KMS-11 (cell line): ENCODE measurements around the gene ASS1.

Experiments used
- H2AFZ ChIP-seq: fragments of 200-600 bp; sonication (generic); 2 replicates; pipeline ENCODE4 v1.6.1; 2016; ENCODE audit warnings: antibody characterized with exemption, mixed run types, low read depth
- H3K27ac ChIP-seq: fragments of 200-600 bp; sonication (generic); 2 replicates; pipeline ENCODE4 v1.6.1; 2016; ENCODE audit warnings: mild to moderate bottlenecking, mixed run types
- H3K27me3 ChIP-seq: fragments of 200-600 bp; sonication (generic); 2 replicates; pipeline ENCODE4 v1.6.1; 2017; ENCODE audit warnings: mild to moderate bottlenecking, low read depth, mixed run types, moderate library complexity; ENCODE audit not compliant: insufficient read depth
- H3K36me3 ChIP-seq: fragments of 200-600 bp; sonication (generic); 2 replicates; pipeline ENCODE4 v1.6.1; 2017; ENCODE audit warnings: mild to moderate bottlenecking, mixed run types; ENCODE audit not compliant: insufficient read depth
- H3K4me1 ChIP-seq: fragments of 200-600 bp; sonication (generic); 2 replicates; pipeline ENCODE4 v1.6.1; 2016; ENCODE audit warnings: mild to moderate bottlenecking, low read depth, mixed run types; ENCODE audit not compliant: poor library complexity, severe bottlenecking
- H3K4me2 ChIP-seq: fragments of 200-600 bp; sonication (generic); 2 replicates; pipeline ENCODE4 v1.7.0; 2016; ENCODE audit warnings: mild to moderate bottlenecking, mixed run types
- H3K4me3 ChIP-seq: fragments of 200-600 bp; sonication (generic); IDR thresholded peaks from 2 replicates; pipeline ENCODE4 v1.6.1; 2017; ENCODE audit warnings: low read depth, low read length, mixed read lengths; ENCODE audit not compliant: insufficient read depth
- H3K79me2 ChIP-seq: fragments of 200-600 bp; sonication (generic); 2 replicates; pipeline ENCODE4 v1.6.1; 2016; ENCODE audit warnings: low read depth, mixed run types; ENCODE audit not compliant: insufficient read depth
- H3K9ac ChIP-seq: fragments of 200-600 bp; sonication (generic); 2 replicates; pipeline ENCODE4 v1.6.1; 2016; ENCODE audit warnings: mild to moderate bottlenecking, mixed run types
- H4K20me1 ChIP-seq: fragments of 200-600 bp; sonication (generic); 2 replicates; pipeline ENCODE4 v1.6.1; 2016; ENCODE audit warnings: mild to moderate bottlenecking, mixed run types; ENCODE audit not compliant: insufficient read depth
- TF ChIP-seq, protein P1 (sequence below): fragments of 200-600 bp; sonication (generic); conservative IDR thresholded peaks from 2 replicates; pipeline ENCODE4 v1.6.1; 2017; ENCODE audit warnings: low read depth, mild to moderate bottlenecking, antibody characterized with exemption, low read length, moderate library complexity, mixed read lengths

Gene ASS1

GRCh38 chr9:130488621-130489330 is 44.0 kb downstream of the ASS1 start:
- no peaks in the 10 kb centered on the region for H3K79me2 ChIP-seq
- H3K9ac ChIP-seq, result no peak overlapping the region
- no peak overlapping the region for H3K27ac ChIP-seq
- H2AFZ ChIP-seq, result no peak overlapping the region
- TF ChIP-seq, protein P1, sequence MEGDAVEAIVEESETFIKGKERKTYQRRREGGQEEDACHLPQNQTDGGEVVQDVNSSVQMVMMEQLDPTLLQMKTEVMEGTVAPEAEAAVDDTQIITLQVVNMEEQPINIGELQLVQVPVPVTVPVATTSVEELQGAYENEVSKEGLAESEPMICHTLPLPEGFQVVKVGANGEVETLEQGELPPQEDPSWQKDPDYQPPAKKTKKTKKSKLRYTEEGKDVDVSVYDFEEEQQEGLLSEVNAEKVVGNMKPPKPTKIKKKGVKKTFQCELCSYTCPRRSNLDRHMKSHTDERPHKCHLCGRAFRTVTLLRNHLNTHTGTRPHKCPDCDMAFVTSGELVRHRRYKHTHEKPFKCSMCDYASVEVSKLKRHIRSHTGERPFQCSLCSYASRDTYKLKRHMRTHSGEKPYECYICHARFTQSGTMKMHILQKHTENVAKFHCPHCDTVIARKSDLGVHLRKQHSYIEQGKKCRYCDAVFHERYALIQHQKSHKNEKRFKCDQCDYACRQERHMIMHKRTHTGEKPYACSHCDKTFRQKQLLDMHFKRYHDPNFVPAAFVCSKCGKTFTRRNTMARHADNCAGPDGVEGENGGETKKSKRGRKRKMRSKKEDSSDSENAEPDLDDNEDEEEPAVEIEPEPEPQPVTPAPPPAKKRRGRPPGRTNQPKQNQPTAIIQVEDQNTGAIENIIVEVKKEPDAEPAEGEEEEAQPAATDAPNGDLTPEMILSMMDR, result no peak
- H3K4me1 ChIP-seq, result no peaks in the 10 kb centered on the region
- no peak overlapping the region for H3K4me2 ChIP-seq
- H3K4me3 ChIP-seq, result no peak overlapping the region
- no peaks in the 10 kb centered on the region for H3K36me3 ChIP-seq
- no peaks in the 10 kb centered on the region for H4K20me1 ChIP-seq
- peaks cover 36% of the 10 kb centered on the region for H3K27me3 ChIP-seq

GRCh38 chr9:130490981-130491380 is 46.2 kb downstream of the ASS1 start:
- no peaks in the 10 kb centered on the region for H4K20me1 ChIP-seq
- no peak overlapping the region for H3K4me3 ChIP-seq
- H2AFZ ChIP-seq, result no peak overlapping the region
- H3K79me2 ChIP-seq, result no peaks in the 10 kb centered on the region
- no peak overlapping the region for H3K4me2 ChIP-seq
- H3K36me3 ChIP-seq, result no peaks in the 10 kb centered on the region
- H3K9ac ChIP-seq, result no peak overlapping the region
- H3K27ac ChIP-seq, result no peak overlapping the region
- TF ChIP-seq, protein P1, result no peak
- H3K4me1 ChIP-seq, result no peaks in the 10 kb centered on the region
- H3K27me3 ChIP-seq, result peaks cover 19% of the 10 kb centered on the region; the same call in 1 of the 2 replicates

GRCh38 chr9:130491830-130492482 is 47.2 kb downstream of the ASS1 start:
- H3K27ac ChIP-seq, result no peak overlapping the region
- no peak overlapping the region for H2AFZ ChIP-seq
- H3K9ac ChIP-seq, result no peak overlapping the region
- peaks cover 17% of the 10 kb centered on the region for H3K27me3 ChIP-seq
- H4K20me1 ChIP-seq, result no peaks in the 10 kb centered on the region
- H3K36me3 ChIP-seq, result no peaks in the 10 kb centered on the region
- no peaks in the 10 kb centered on the region for H3K4me1 ChIP-seq
- no peak overlapping the region for H3K4me2 ChIP-seq
- no peak overlapping the region for H3K4me3 ChIP-seq
- TF ChIP-seq, protein P1, result no peak
- no peaks in the 10 kb centered on the region for H3K79me2 ChIP-seq

- H3K27me3 ChIP-seq, result peaks cover 24% of the 10 kb centered on the region
- no peak overlapping the region for H3K4me2 ChIP-seq
- H3K27ac ChIP-seq, result no peak overlapping the region
- no peak overlapping the region for H3K9ac ChIP-seq
- no peak overlapping the region for H2AFZ ChIP-seq
- TF ChIP-seq, protein P1, result no peak
- no peaks in the 10 kb centered on the region for H4K20me1 ChIP-seq
- no peaks in the 10 kb centered on the region for H3K36me3 ChIP-seq
- no peak overlapping the region for H3K4me3 ChIP-seq
- H3K4me1 ChIP-seq, result no peaks in the 10 kb centered on the region
- H3K79me2 ChIP-seq, result no peaks in the 10 kb centered on the region
These were observed 48.3 kb downstream of the ASS1 start for GRCh38 chr9:130493021-130493420.
